OCI-LY3 (cell line): ENCODE results near the gene ERCC8.
A peak's percentile ranks its signal among the peaks of the same experiment; 100 is the strongest.

ENCODE experiments used
- H2AFZ ChIP-seq: fragments of 200-600, 300-600 bp; shearing (Covaris generic); 2 replicates; pipeline ENCODE4 v1.6.0; 2014; ENCODE audit warnings: antibody characterized with exemption, low read depth, low read length
- H3K27ac ChIP-seq: fragments of 200-600, 300-600 bp; sonication (generic); 2 replicates; pipeline ENCODE4 v1.5.1; 2014; ENCODE audit warnings: mild to moderate bottlenecking, low read length, moderate library complexity, mixed read lengths
- H3K27me3 ChIP-seq: fragments of 200-600, 300-600 bp; sonication (generic); 2 replicates; pipeline ENCODE4 v1.6.1; 2014; ENCODE audit warnings: low read depth, low read length, mixed read lengths
- H3K36me3 ChIP-seq: fragments of 200-600, 300-600 bp; sonication (generic); replicated peaks from 2 replicates; pipeline ENCODE3; 2014; ENCODE audit warnings: low read depth, low read length, mixed read lengths
- H3K4me1 ChIP-seq: fragments of 300-600, 200-600 bp; sonication (generic); 2 replicates; pipeline ENCODE4 v1.6.1; 2014; ENCODE audit warnings: low read length, mixed read lengths
- H3K4me2 ChIP-seq: fragments of 200-600, 300-600 bp; sonication (generic); 2 replicates; pipeline ENCODE4 v1.6.1; 2014; ENCODE audit warnings: low read length, mixed read lengths
- H3K4me3 ChIP-seq: fragments of 300-600, 200-600 bp; sonication (generic); 2 replicates; pipeline ENCODE4 v1.5.1; 2014; ENCODE audit warnings: antibody characterized with exemption, mild to moderate bottlenecking, low read length, moderate library complexity
- H3K79me2 ChIP-seq: fragments of 300-600, 200-600 bp; shearing (Covaris generic); 2 replicates; pipeline ENCODE4 v1.6.1; 2014; ENCODE audit warnings: mild to moderate bottlenecking, low read length, mixed read lengths
- H3K9ac ChIP-seq: fragments of 300-600, 200-600 bp; shearing (Covaris generic); 2 replicates; pipeline ENCODE4 v1.6.0; 2014; ENCODE audit warnings: mild to moderate bottlenecking, low read length, moderate library complexity
- H3K9me3 ChIP-seq: fragments of 200-600, 300-600 bp; shearing (Covaris generic); 2 replicates; pipeline ENCODE4 v1.6.1; 2014; ENCODE audit warnings: low read length, mixed read lengths; ENCODE audit not compliant: insufficient read depth
- H4K20me1 ChIP-seq: fragments of 200-600, 300-600 bp; sonication (generic); 2 replicates; pipeline ENCODE4 v1.6.1; 2016; ENCODE audit warnings: low read length, mixed read lengths; ENCODE audit not compliant: insufficient read depth
- CTCF ChIP-seq: fragments of 200-600, 300-600 bp; sonication (generic); IDR thresholded peaks from 2 replicates; pipeline ENCODE4 v1.5.1; 2014; ENCODE audit warnings: antibody characterized with exemption, low read length, low read depth
- EZH2phosphoT487 ChIP-seq: fragments of 200-600 bp; shearing (Covaris generic); IDR thresholded peaks from 2 replicates; pipeline ENCODE4 v1.6.1; 2018; ENCODE audit warnings: antibody characterized with exemption, mixed run types, low read depth

The ERCC8 gene

GRCh38 chr5:60944904-60945812 lies at the start of gene ERCC8, which contains the start of gene NDUFAF2:
Gene ERCC8 (minus strand): TSS chr5:60945070. CDS start chr5:60945008, 62 bp downstream.
Gene NDUFAF2 (plus strand): TSS chr5:60945205. CDS start chr5:60945256, 51 bp downstream.
- H3K79me2 ChIP-seq: peaks cover 66% of the 10 kb centered on the region
- no peaks in the 10 kb centered on the region for H4K20me1 ChIP-seq

GRCh38 chr5:60993875-60994571 lies 49.2 kb upstream of the ERCC8 start:
- Histone ChIP-seq H3K9me3 (no peaks in the 10 kb centered on the region), H3K4me2 (no peak overlapping the region), H3K4me3 (no peak overlapping the region), H3K27me3 (no peaks in the 10 kb centered on the region), H4K20me1 (no peaks in the 10 kb centered on the region), H3K27ac (no peak overlapping the region), H3K36me3 (peaks cover 12% of the 10 kb centered on the region), H3K4me1 (no peaks in the 10 kb centered on the region), H3K79me2 (no peaks in the 10 kb centered on the region), H2AFZ (no peak overlapping the region), H3K9ac (no peak overlapping the region)
- TF ChIP-seq EZH2phosphoT487: no peak
- TF ChIP-seq CTCF: no peak

More at GRCh38 chr5:60944904-60945812, at the start of gene ERCC8, which contains the start of gene NDUFAF2:
- Histone ChIP-seq H3K9me3 (no peaks in the 10 kb centered on the region), H3K4me2 (peak within 1 kb of the TSS; percentile 95), H3K4me1 (peaks cover 15% of the 10 kb centered on the region), H3K27ac (peak within 1 kb of the TSS; percentile 50), H3K27me3 (no peaks in the 10 kb centered on the region), H3K36me3 (no peaks in the 10 kb centered on the region), H3K9ac (peak within 1 kb of the TSS; percentile 83), H2AFZ (peak within 1 kb of the TSS; percentile 96), H3K4me3 (peak within 1 kb of the TSS; percentile 99)
- no peak for TF ChIP-seq EZH2phosphoT487
- TF ChIP-seq CTCF: no peak

- no peak overlapping the region for H3K4me2 ChIP-seq
- H3K9me3 ChIP-seq: no peaks in the 10 kb centered on the region
- no peaks in the 10 kb centered on the region for H4K20me1 ChIP-seq
- H3K27ac ChIP-seq: no peak overlapping the region
- H3K27me3 ChIP-seq: no peaks in the 10 kb centered on the region
- H3K4me3 ChIP-seq: no peak overlapping the region
- H2AFZ ChIP-seq: no peak overlapping the region
- TF ChIP-seq CTCF (no peak), EZH2phosphoT487 (no peak)
- H3K4me1 ChIP-seq: no peaks in the 10 kb centered on the region
- H3K9ac ChIP-seq: no peak overlapping the region
- peaks cover 12% of the 10 kb centered on the region for H3K36me3 ChIP-seq
- no peaks in the 10 kb centered on the region for H3K79me2 ChIP-seq
Measured at GRCh38 chr5:60993425-60993824, 48.6 kb upstream of the ERCC8 start.

DNA sequence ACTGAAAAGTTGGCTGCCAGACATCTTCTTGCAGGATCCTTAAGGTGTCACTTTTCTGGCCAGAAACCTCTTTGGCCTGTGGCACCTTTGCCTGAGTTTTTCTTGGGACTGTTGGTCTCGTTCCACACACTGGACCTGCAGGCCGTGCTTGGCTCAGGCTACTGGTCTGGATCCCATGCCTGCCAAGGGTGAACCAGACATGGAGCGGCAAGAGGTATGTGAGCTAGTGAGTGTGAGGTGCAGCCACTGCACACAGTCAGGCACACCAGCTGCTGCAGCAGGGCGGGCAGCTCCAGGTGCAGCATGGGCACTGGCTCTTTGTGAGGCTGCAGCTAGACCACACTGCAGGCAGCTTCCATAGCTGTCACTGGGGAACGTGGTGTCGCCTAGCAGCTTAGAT lies 48.0 kb upstream of the ERCC8 start:
- no peaks in the 10 kb centered on the region for H3K27me3 ChIP-seq
- H3K9ac ChIP-seq: no peak overlapping the region
- no peak overlapping the region for H3K4me3 ChIP-seq
- H3K4me1 ChIP-seq: no peaks in the 10 kb centered on the region
- no peaks in the 10 kb centered on the region for H4K20me1 ChIP-seq
- no peaks in the 10 kb centered on the region for H3K9me3 ChIP-seq
- no peaks in the 10 kb centered on the region for H3K79me2 ChIP-seq
- H3K36me3 ChIP-seq: peaks cover 12% of the 10 kb centered on the region
- H3K4me2 ChIP-seq: no peak overlapping the region
- H2AFZ ChIP-seq: no peak overlapping the region
- no peak overlapping the region for H3K27ac ChIP-seq
- TF ChIP-seq CTCF (no peak), EZH2phosphoT487 (no peak)
